ENCODE measurements around the gene MAP7.

GRCh38 chr6:136326038-136326553, 224.1 kb downstream of the MAP7 start:
- TF ChIP-seq RAD21 (IDR thresholded peaks at IDR 0.05) (no peak), CTCF (IDR thresholded peaks at IDR 0.05; ENCODE audit: low read depth, low read length, missing input control) (no peak), SP1 (IDR thresholded peaks at IDR 0.05) (no peak), GABPA (IDR thresholded peaks at IDR 0.05 in 1 of 2, conservative IDR thresholded peaks at IDR 0.05 in 1 of 2) (no peak), REST (IDR thresholded peaks at IDR 0.05) (no peak)
